CD14-positive monocyte (primary cell): Measurements from ENCODE around the gene FEM1A. TPM values are rescaled to one million over a fixed set of nuclear protein-coding genes. Genes with fewer than 3 reads are reported as not detected.

Source experiments
- DNase-seq, 3 donors: peaks; one replicate each; pipeline ENCODE4 v3.0.0-alpha.2; 2011 to 2022
- H2AFZ ChIP-seq: 2 replicates; pipeline ENCODE4 v1.6.0; 2012; ENCODE audit warnings: mild to moderate bottlenecking, low read depth, low read length, inconsistent platforms; ENCODE audit not compliant: insufficient read depth, poor library complexity, severe bottlenecking
- H3K27ac ChIP-seq, 2 donors: 1 replicate in 1 of 2; 2 replicates in 1 of 2; pipeline ENCODE4 v1.5.1; 2012 to 2013; ENCODE audit warnings: low read length in 2 of 2, control low read depth in 1 of 2, inconsistent platforms in 1 of 2, low read depth in 1 of 2, mild to moderate bottlenecking in 1 of 2
- H3K27me3 ChIP-seq, 2 donors: one replicate each; pipeline versions ENCODE4 v1.6.0 to v1.6.1; 2011 to 2013; ENCODE audit warnings: low read length in 2 of 2; ENCODE audit not compliant: control insufficient read depth in 2 of 2, insufficient read depth in 2 of 2
- H3K36me3 ChIP-seq, 2 donors: replicated peaks in 1 of 2; 1 replicate in 1 of 2; 2 replicates in 1 of 2; pipeline versions ENCODE4 v1.5.1 to v1.6.1; 2012 to 2013; ENCODE audit warnings: low read length in 2 of 2, control low read depth in 1 of 2, inconsistent platforms in 1 of 2, mild to moderate bottlenecking in 1 of 2; ENCODE audit not compliant: insufficient read depth in 2 of 2, control insufficient read depth in 1 of 2
- H3K4me1 ChIP-seq, 2 donors: 1 replicate in 1 of 2; 2 replicates in 1 of 2; pipeline versions ENCODE4 v1.5.1 to v1.6.1; 2012 to 2013; ENCODE audit warnings: low read length in 2 of 2, control low read depth in 1 of 2, inconsistent platforms in 1 of 2, mild to moderate bottlenecking in 1 of 2, moderate library complexity in 1 of 2; ENCODE audit not compliant: insufficient read depth in 2 of 2, control insufficient read depth in 1 of 2
- H3K4me2 ChIP-seq: replicated peaks from 2 replicates; pipeline ENCODE3; 2012; ENCODE audit warnings: low read length, moderate library complexity, mild to moderate bottlenecking; ENCODE audit not compliant: poor library complexity, severe bottlenecking; ENCODE audit errors: extremely low read depth
- H3K4me3 ChIP-seq, 3 experiments: fragments of 200-600 bp in 1 of 3; sonication (generic) in 1 of 3; replicated peaks in 1 of 3; 1 replicate in 2 of 3; 2 replicates in 1 of 3; pipeline ENCODE4 v1.5.1; 2011 to 2013; ENCODE audit warnings: low read length in 3 of 3, mild to moderate bottlenecking in 3 of 3, control low read depth in 2 of 3, low read depth in 2 of 3, inconsistent platforms in 1 of 3, moderate library complexity in 1 of 3
- H3K79me2 ChIP-seq: 2 replicates; pipeline ENCODE4 v1.6.0; 2012; ENCODE audit warnings: mild to moderate bottlenecking, control low read depth, inconsistent platforms, low read length, moderate library complexity; ENCODE audit not compliant: insufficient read depth
- H3K9ac ChIP-seq: 2 replicates; pipeline ENCODE4 v1.6.0; 2017; ENCODE audit warnings: low read length, mild to moderate bottlenecking; ENCODE audit not compliant: insufficient read depth, poor library complexity, severe bottlenecking
- H3K9me3 ChIP-seq, 2 donors: replicated peaks in 1 of 2; 1 replicate in 1 of 2; 2 replicates in 1 of 2; pipeline versions ENCODE4 v1.5.1 to v1.6.1; 2012 to 2013; ENCODE audit warnings: low read length in 2 of 2, control low read depth in 1 of 2; ENCODE audit not compliant: control insufficient read depth in 1 of 2, insufficient read depth in 1 of 2
- H4K20me1 ChIP-seq: 2 replicates; pipeline ENCODE4 v1.6.0; 2012; ENCODE audit warnings: mild to moderate bottlenecking, low read length, control low read depth, moderate library complexity; ENCODE audit not compliant: insufficient read depth
- H3K27ac Mint-ChIP-seq, 7 donors: one replicate each; pipeline ENCODE4 v1.8.0; 2020; ENCODE audit warnings: mild to moderate bottlenecking in 7 of 7, mixed read lengths in 7 of 7, moderate library complexity in 6 of 7, inconsistent platforms in 2 of 7
- H3K27me3 Mint-ChIP-seq, 3 donors: one replicate each; pipeline ENCODE4 v1.8.0; 2021 to 2022; ENCODE audit warnings: low read depth in 3 of 3, mild to moderate bottlenecking in 3 of 3, mixed read lengths in 3 of 3, moderate library complexity in 3 of 3, inconsistent platforms in 1 of 3
- H3K36me3 Mint-ChIP-seq, 2 donors: one replicate each; pipeline ENCODE4 v1.8.0; 2020; ENCODE audit warnings: mixed read lengths in 2 of 2, inconsistent platforms in 1 of 2, mild to moderate bottlenecking in 1 of 2
- H3K4me1 Mint-ChIP-seq: one replicate; pipeline ENCODE4 v1.8.0; 2020; ENCODE audit warnings: mild to moderate bottlenecking, mixed read lengths
- H3K4me3 Mint-ChIP-seq, 2 donors: one replicate each; pipeline ENCODE4 v1.8.0; 2020; ENCODE audit warnings: mild to moderate bottlenecking in 2 of 2, mixed read lengths in 2 of 2, moderate library complexity in 1 of 2
- H3K9me3 Mint-ChIP-seq, 7 donors: one replicate each; pipeline ENCODE4 v1.8.0; 2020 to 2022; ENCODE audit warnings: mixed read lengths in 7 of 7, mild to moderate bottlenecking in 6 of 7, moderate library complexity in 6 of 7, inconsistent platforms in 2 of 7
- CTCF ChIP-seq: fragments of 200-600 bp; IDR thresholded peaks from one replicate; pipeline ENCODE4 v1.8.0; 2022; ENCODE audit warnings: antibody characterized with exemption, mild to moderate bottlenecking
- WGBS: methylation state at CpG from one replicate; pipeline ENCODE4 v1.1.5; 2013; ENCODE audit warnings: missing lambda C conversion rate; ENCODE audit not compliant: insufficient coverage; 5-methylcytosine and 5-hydroxymethylcytosine counted together
- intact Hi-C, 2 donors: fragments of 100-400 bp; cut with micrococcal nuclease; formaldehyde crosslinking; loops; one replicate each; pipeline versions ENCODE4 v1.15.0 to v1.15.1; 2023
- polyA plus RNA-seq, 3 donors: library from polyadenylated mRNA; depleted of rRNA in 1 of 3; unstranded in 2 of 3; stranded (reverse) in 1 of 3; fragments of 300-500 nt in 2 of 3; fragments of >200 nt in 1 of 3; fragmentation: Illumina TruSeq in 2 of 3; gene quantifications; 1 replicate in 2 of 3; 2 replicates in 1 of 3; pipeline ENCODE4 v1.2.3, GENCODE V29; 2012 to 2021

Gene FEM1A
- polyA plus RNA-seq, 3 donors, result 2.1 to 4.2 (median 2.4) TPM

- H3K27ac Mint-ChIP-seq, result no peak overlapping the region
- H3K27ac ChIP-seq, result no peak overlapping the region
- intact Hi-C loops, result no loop called here
- peaks cover 1 to 11% (median 6%) of the 10 kb centered on the region in 7 donors for H3K9me3 Mint-ChIP-seq
- no peaks in the 10 kb centered on the region for H3K36me3 ChIP-seq
- H4K20me1 ChIP-seq, result no peaks in the 10 kb centered on the region
- no peaks in the 10 kb centered on the region for H3K4me1 Mint-ChIP-seq
- no peak overlapping the region for H3K9ac ChIP-seq
- peak; percentile 31 to 40 (median 38) for DNase-seq
- no peaks in the 10 kb centered on the region for H3K36me3 Mint-ChIP-seq
- H3K27me3 ChIP-seq, result peaks cover 0 to 3% of the 10 kb centered on the region in 2 donors
- H2AFZ ChIP-seq, result no peak overlapping the region
- no peaks in the 10 kb centered on the region for H3K79me2 ChIP-seq
- no peak overlapping the region for H3K4me2 ChIP-seq
- TF ChIP-seq CTCF, result no peak
- no peak overlapping the region for H3K4me3 ChIP-seq
- whole genome bisulfite sequencing, result 8% methylated on average over 27 of the region's 37 CpGs
- peaks cover 4 to 27% (median 25%) of the 10 kb centered on the region in 3 donors for H3K27me3 Mint-ChIP-seq
- H3K4me3 Mint-ChIP-seq, result peak overlapping the region in 1 of 2 donors; percentile 40
- peaks cover 0 to 4% of the 10 kb centered on the region in 2 donors for H3K9me3 ChIP-seq
- no peaks in the 10 kb centered on the region for H3K4me1 ChIP-seq
These were observed 22.4 kb upstream of the FEM1A start for GRCh38 chr19:4768934-4769777.

- TF ChIP-seq CTCF, result no peak
- Histone ChIP-seq H3K4me2 (no peak overlapping the region), H3K9me3 (peaks cover 0 to 4% of the 10 kb centered on the region in 2 donors), H3K36me3 (no peaks in the 10 kb centered on the region), H3K27ac (no peak overlapping the region), H3K4me3 (no peak overlapping the region), H3K79me2 (no peaks in the 10 kb centered on the region), H3K4me1 (no peaks in the 10 kb centered on the region), H3K27me3 (peaks cover 0 to 3% of the 10 kb centered on the region in 2 donors), H3K9ac (no peak overlapping the region), H4K20me1 (no peaks in the 10 kb centered on the region), H2AFZ (no peak overlapping the region)
- Mint-ChIP-seq H3K27ac (no peak overlapping the region), H3K9me3 (peaks cover 3 to 12% (median 7%) of the 10 kb centered on the region in 7 donors), H3K36me3 (no peaks in the 10 kb centered on the region), H3K4me1 (no peaks in the 10 kb centered on the region), H3K27me3 (peaks cover 8 to 26% (median 25%) of the 10 kb centered on the region in 3 donors), H3K4me3 (no peak overlapping the region)
- no peak for DNase-seq
- no CpG with 5 or more reads among the region's 2 CpGs for WGBS
- intact Hi-C loops, result no loop called here
These were observed 19.0 kb upstream of the FEM1A start for GRCh38 chr19:4772566-4772965.
